ENCODE measurements around the gene SLIT2. TPM values are rescaled to one million over a fixed set of nuclear protein-coding genes. Genes with fewer than 3 reads are reported as not detected.

Gene SLIT2, protein sequence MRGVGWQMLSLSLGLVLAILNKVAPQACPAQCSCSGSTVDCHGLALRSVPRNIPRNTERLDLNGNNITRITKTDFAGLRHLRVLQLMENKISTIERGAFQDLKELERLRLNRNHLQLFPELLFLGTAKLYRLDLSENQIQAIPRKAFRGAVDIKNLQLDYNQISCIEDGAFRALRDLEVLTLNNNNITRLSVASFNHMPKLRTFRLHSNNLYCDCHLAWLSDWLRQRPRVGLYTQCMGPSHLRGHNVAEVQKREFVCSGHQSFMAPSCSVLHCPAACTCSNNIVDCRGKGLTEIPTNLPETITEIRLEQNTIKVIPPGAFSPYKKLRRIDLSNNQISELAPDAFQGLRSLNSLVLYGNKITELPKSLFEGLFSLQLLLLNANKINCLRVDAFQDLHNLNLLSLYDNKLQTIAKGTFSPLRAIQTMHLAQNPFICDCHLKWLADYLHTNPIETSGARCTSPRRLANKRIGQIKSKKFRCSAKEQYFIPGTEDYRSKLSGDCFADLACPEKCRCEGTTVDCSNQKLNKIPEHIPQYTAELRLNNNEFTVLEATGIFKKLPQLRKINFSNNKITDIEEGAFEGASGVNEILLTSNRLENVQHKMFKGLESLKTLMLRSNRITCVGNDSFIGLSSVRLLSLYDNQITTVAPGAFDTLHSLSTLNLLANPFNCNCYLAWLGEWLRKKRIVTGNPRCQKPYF (N-terminal part only)
- 10 to 100 TPM; 15.7 to 20.3 (median 15.8) TPM for total RNA-seq

DNA sequence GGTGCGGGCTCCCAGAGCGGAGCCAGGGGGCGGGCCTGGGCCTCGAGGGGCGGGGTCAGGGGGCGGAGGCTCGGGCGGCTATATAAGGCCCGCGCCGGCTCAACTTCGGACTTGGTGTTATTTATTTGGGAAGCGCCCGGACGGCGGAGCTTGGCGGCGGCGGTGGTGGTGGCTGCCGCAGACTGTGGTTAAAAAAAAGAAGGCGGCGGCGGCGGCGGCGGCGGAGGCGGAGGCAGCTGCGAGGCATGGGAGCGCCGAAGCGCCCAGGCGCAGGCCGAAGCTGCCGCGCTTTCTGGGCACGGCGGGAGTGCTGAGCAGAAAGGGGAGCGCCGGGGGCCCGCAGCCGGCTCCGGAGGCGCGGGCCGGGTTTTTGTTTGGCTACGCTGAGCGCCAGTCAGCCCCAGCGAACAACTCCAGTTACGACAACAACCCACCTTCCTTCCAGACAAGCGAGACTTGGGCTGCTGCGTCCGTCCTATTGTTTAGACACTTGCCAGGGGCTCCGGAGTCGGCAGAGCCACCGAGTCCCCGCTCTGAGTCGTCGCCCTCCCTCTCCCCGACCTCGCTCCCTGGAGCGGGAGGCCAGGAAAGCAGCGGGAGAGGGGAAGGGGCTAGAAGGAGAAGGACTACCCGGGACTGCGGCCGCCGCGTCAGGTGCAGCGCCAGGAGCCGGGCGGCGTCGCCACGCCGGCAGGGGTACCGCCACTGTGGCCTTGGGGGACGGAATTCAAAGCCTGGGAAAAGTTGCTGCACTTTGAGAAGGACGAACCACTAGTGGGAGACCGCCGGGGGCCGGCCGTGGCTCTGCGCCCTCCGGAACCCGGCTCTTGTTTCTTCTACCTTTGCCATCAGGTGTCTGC, at the start of gene SLIT2:
TSS of gene SLIT2 (plus strand) at position 110 of the 860 bp plus-strand sequence. CDS start 1,911 bp downstream, outside the sequence.
- peaks cover 0 to 4% of the 10 kb centered on the region in 2 donors for H3K4me1 ChIP-seq
- intact Hi-C loops (cut with DNase I; ENCODE audit: low total_unique reads), result no loop called here
- peak; percentile 49 to 86 for DNase-seq (ENCODE audit: low spot score in 2 of 2)
- H3K27ac ChIP-seq, result peak within 1 kb of the TSS; percentile 29 to 76
- TF ChIP-seq POLR2A (IDR thresholded peaks at IDR 0.05) (no peak), POLR2AphosphoS5 (IDR thresholded peaks at IDR 0.05) (peak in 2 of 3 donors; percentile 71 to 72)
- no peaks in the 10 kb centered on the region for H3K36me3 ChIP-seq
- peak within 1 kb of the TSS; percentile 65 to 73 (median 66) for H3K4me3 ChIP-seq
- peaks cover 0 to 42% of the 10 kb centered on the region in 2 donors for H3K27me3 ChIP-seq
- H3K9me3 ChIP-seq, result no peaks in the 10 kb centered on the region

DNA sequence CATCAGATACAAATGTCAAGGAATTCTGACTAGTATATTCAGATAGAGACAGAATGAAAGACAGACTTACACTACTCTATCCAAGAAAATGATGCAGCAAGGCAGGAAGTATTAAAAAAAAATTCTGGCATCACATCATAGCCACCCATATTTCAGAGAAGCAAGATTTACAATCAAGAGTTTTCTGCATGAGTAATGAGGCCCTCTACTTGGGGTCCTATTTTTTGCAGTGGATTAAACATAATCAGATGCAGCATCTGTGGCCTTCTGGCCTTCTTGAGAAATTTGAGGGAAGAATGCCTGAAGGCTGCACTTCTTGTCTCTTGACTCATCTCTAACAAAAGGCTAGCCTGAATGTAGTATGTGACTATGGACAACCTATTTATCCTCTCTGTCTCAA, 48.2 kb upstream of the SLIT2 start:
- Histone ChIP-seq H3K27ac (no peak overlapping the region), H3K27me3 (no peaks in the 10 kb centered on the region), H3K36me3 (no peaks in the 10 kb centered on the region), H3K9me3 (no peaks in the 10 kb centered on the region), H3K4me1 (no peaks in the 10 kb centered on the region), H3K4me3 (no peak overlapping the region)
- TF ChIP-seq POLR2A (IDR thresholded peaks at IDR 0.05), result no peak
- peak in 1 of 3 donors; percentile 57 for TF ChIP-seq POLR2AphosphoS5 (IDR thresholded peaks at IDR 0.05)
- TF ChIP-seq, protein P1, sequence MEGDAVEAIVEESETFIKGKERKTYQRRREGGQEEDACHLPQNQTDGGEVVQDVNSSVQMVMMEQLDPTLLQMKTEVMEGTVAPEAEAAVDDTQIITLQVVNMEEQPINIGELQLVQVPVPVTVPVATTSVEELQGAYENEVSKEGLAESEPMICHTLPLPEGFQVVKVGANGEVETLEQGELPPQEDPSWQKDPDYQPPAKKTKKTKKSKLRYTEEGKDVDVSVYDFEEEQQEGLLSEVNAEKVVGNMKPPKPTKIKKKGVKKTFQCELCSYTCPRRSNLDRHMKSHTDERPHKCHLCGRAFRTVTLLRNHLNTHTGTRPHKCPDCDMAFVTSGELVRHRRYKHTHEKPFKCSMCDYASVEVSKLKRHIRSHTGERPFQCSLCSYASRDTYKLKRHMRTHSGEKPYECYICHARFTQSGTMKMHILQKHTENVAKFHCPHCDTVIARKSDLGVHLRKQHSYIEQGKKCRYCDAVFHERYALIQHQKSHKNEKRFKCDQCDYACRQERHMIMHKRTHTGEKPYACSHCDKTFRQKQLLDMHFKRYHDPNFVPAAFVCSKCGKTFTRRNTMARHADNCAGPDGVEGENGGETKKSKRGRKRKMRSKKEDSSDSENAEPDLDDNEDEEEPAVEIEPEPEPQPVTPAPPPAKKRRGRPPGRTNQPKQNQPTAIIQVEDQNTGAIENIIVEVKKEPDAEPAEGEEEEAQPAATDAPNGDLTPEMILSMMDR (IDR thresholded peaks at IDR 0.05), result no peak
- intact Hi-C loops (cut with DNase I; ENCODE audit: low total_unique reads), result no loop called here
- DNase-seq (ENCODE audit: low spot score in 2 of 2), result no peak

DNA sequence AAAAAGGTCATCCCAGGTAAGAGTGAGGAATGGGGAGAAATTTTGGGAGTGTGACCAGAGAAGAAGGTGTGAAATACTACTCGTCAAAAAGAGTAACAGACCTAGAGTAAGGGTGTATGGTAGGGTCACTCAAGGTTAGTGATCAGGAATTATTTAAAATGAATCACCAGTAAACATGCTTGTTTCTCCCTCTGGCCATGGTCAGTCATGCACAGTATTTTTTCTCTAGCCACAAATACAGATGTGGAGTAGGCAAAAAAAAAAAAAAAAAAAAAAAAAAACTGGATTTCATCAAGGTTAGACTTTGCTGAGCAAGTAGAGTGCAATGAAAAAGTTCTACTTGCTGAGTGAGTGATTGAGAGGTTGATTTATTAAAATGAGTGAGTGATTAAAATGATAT, 34.2 kb upstream of the SLIT2 start:
- intact Hi-C loops (cut with DNase I; ENCODE audit: low total_unique reads), result no loop called here
- Histone ChIP-seq H3K27ac (no peak overlapping the region), H3K4me3 (no peak overlapping the region), H3K36me3 (no peaks in the 10 kb centered on the region), H3K27me3 (no peaks in the 10 kb centered on the region), H3K4me1 (no peaks in the 10 kb centered on the region), H3K9me3 (no peaks in the 10 kb centered on the region)
- TF ChIP-seq POLR2A (IDR thresholded peaks at IDR 0.05), result no peak
- no peak for TF ChIP-seq POLR2AphosphoS5 (IDR thresholded peaks at IDR 0.05)
- TF ChIP-seq, protein P1 (IDR thresholded peaks at IDR 0.05), result no peak
- no peak for DNase-seq (ENCODE audit: low spot score in 2 of 2)

DNA sequence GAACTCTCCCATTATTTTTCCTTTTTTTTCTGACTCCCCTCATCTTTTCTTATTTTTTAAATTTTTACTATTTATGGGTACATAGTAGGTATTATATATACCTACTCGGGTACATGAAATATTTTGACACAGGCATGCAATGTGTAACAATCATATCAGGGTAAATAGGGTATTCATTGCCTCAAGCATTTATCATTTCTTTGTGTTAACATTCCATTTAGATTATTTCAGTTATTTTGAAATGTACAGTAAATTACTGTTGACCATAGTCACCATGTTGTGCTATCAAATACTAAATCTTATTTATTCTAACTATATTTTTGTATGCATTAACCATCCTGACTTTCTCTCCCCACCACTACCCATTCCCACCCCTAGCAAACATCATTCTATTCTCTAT, 33.8 kb upstream of the SLIT2 start:
- TF ChIP-seq, protein P1 (IDR thresholded peaks at IDR 0.05), result no peak
- TF ChIP-seq POLR2AphosphoS5 (IDR thresholded peaks at IDR 0.05), result no peak
- no peak for TF ChIP-seq POLR2A (IDR thresholded peaks at IDR 0.05)
- intact Hi-C loops (cut with DNase I; ENCODE audit: low total_unique reads), result no loop called here
- Histone ChIP-seq H3K4me1 (no peaks in the 10 kb centered on the region), H3K27ac (no peak overlapping the region), H3K27me3 (no peaks in the 10 kb centered on the region), H3K36me3 (no peaks in the 10 kb centered on the region), H3K4me3 (no peak overlapping the region), H3K9me3 (no peaks in the 10 kb centered on the region)
- no peak for DNase-seq (ENCODE audit: low spot score in 2 of 2)

DNA sequence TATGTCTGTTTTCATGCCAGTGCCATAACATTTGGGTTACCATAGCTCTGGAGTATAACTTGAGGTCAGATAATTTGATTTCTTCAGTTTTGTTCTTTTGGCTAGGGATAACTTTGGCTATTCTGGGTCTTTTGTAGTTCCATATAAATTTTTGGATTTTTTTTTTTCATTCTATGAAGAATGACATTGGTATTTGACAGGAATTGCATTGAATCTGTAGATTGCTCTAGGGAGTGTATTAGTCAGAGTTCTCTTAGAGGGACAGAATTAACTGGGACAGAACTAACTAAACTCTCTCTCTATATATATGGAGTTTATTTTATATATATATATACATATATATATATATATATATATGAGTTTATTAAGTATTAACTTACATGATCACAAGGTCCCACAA, 32.2 kb upstream of the SLIT2 start:
- no peaks in the 10 kb centered on the region for H3K36me3 ChIP-seq
- H3K9me3 ChIP-seq, result peaks cover 0 to 5% of the 10 kb centered on the region in 2 donors
- H3K27ac ChIP-seq, result no peak overlapping the region
- TF ChIP-seq, protein P1 (IDR thresholded peaks at IDR 0.05), result no peak
- TF ChIP-seq POLR2A (IDR thresholded peaks at IDR 0.05), result no peak
- no peak for TF ChIP-seq POLR2AphosphoS5 (IDR thresholded peaks at IDR 0.05)
- H3K4me3 ChIP-seq, result no peak overlapping the region
- DNase-seq (ENCODE audit: low spot score in 2 of 2), result no peak
- no peaks in the 10 kb centered on the region for H3K4me1 ChIP-seq
- no peaks in the 10 kb centered on the region for H3K27me3 ChIP-seq
- intact Hi-C loops (cut with DNase I; ENCODE audit: low total_unique reads), result no loop called here
